Activated T-helper 2 cell treated with anti-CD3 and anti-CD28 coated beads, Interferon-gamma antibody, Interleukin-2, Interleukin-4, amounts not matched to agents 10 μg/mL and 5 μg/mL and 100 μg/mL, durations not matched to agents 14 hours and 24 hours and 36 hours (primary cell): Measurements from ENCODE around the gene NUCB1. TPM values are rescaled to one million over a fixed set of nuclear protein-coding genes. Genes with fewer than 3 reads are reported as not detected.
A peak's percentile ranks its signal among the peaks of the same experiment; 100 is the strongest.
"Not testable (repeated sequence)": the region's sequence is repeated elsewhere in the genome, so short reads cannot be mapped to it uniquely, and the experiment has no call there.

Experiments used
- DNase-seq: peaks from one replicate; pipeline ENCODE4 v3.0.0; 2021; ENCODE audit warnings: low spot score
- H3K27ac Mint-ChIP-seq: one replicate; pipeline ENCODE4 v1.8.0; 2021; ENCODE audit warnings: mixed read lengths
- H3K27me3 Mint-ChIP-seq: one replicate; pipeline ENCODE4 v1.8.0; 2021; ENCODE audit warnings: low read depth, mixed read lengths
- H3K36me3 Mint-ChIP-seq: one replicate; pipeline ENCODE4 v1.8.0; 2021; ENCODE audit warnings: low read depth, mixed read lengths
- H3K4me1 Mint-ChIP-seq: one replicate; pipeline ENCODE4 v1.8.0; 2021; ENCODE audit warnings: low read depth, mixed read lengths
- H3K4me3 Mint-ChIP-seq: one replicate; pipeline ENCODE4 v1.8.0; 2021; ENCODE audit warnings: low read depth, mild to moderate bottlenecking, moderate library complexity, mixed read lengths
- H3K9me3 Mint-ChIP-seq: one replicate; pipeline ENCODE4 v1.8.0; 2021; ENCODE audit warnings: mixed read lengths
- intact Hi-C: fragments of 100-400 bp; cut with micrococcal nuclease; formaldehyde crosslinking; loops from one replicate; pipeline ENCODE4 v1.15.1; 2023
- total RNA-seq: library from RNA; stranded (reverse); gene quantifications from 2 replicates; pipeline ENCODE4 v1.2.3, GENCODE V29; 2022

NUCB1 gene
- total RNA-seq, 1 donor from 2014 or later: 142 TPM

- intact Hi-C loops: no loop called here
- Mint-ChIP-seq H3K4me3 (no peak overlapping the region), H3K27ac (no peak overlapping the region), H3K4me1 (no peaks in the 10 kb centered on the region), H3K9me3 (no peaks in the 10 kb centered on the region), H3K27me3 (no peaks in the 10 kb centered on the region), H3K36me3 (peaks cover 49% of the 10 kb centered on the region)
- DNase-seq: no peak
These were observed 18.7 kb downstream of the NUCB1 start for GRCh38 chr19:48918801-48919247.

- intact Hi-C loops: not testable (repeated sequence)
These were observed 19.2 kb downstream of the NUCB1 start for GRCh38 chr19:48919271-48919670.

GRCh38 chr19:48920949-48921348 is 20.8 kb downstream of the NUCB1 start:
- Mint-ChIP-seq H3K27me3 (no peaks in the 10 kb centered on the region), H3K36me3 (peaks cover 36% of the 10 kb centered on the region), H3K27ac (no peak overlapping the region), H3K4me3 (no peak overlapping the region), H3K4me1 (no peaks in the 10 kb centered on the region), H3K9me3 (no peaks in the 10 kb centered on the region)
- intact Hi-C loops: no loop called here
- DNase-seq: no peak

More at GRCh38 chr19:48919271-48919670, 19.2 kb downstream of the NUCB1 start:
- not testable (repeated sequence) for H3K27ac Mint-ChIP-seq, H3K9me3 Mint-ChIP-seq, H3K27me3 Mint-ChIP-seq, H3K4me3 Mint-ChIP-seq, DNase-seq, H3K4me1 Mint-ChIP-seq
- H3K36me3 Mint-ChIP-seq: peaks cover 46% of the 10 kb centered on the region

- Mint-ChIP-seq H3K9me3 (no peaks in the 10 kb centered on the region), H3K27me3 (no peaks in the 10 kb centered on the region), H3K27ac (no peak overlapping the region), H3K4me3 (no peak overlapping the region), H3K4me1 (peaks cover 2% of the 10 kb centered on the region), H3K36me3 (peaks cover 34% of the 10 kb centered on the region)
- intact Hi-C loops: no loop called here
- DNase-seq: no peak
These were observed 21.8 kb downstream of the NUCB1 start for GRCh38 chr19:48921721-48922500.

GRCh38 chr19:48922548-48923490 is 22.7 kb downstream of the NUCB1 start:
- DNase-seq: no peak
- Mint-ChIP-seq H3K27ac (no peak overlapping the region), H3K36me3 (peaks cover 32% of the 10 kb centered on the region), H3K4me3 (no peak overlapping the region), H3K4me1 (peaks cover 4% of the 10 kb centered on the region), H3K27me3 (no peaks in the 10 kb centered on the region), H3K9me3 (no peaks in the 10 kb centered on the region)
- intact Hi-C loops: no loop called here

- Mint-ChIP-seq H3K4me1 (peaks cover 4% of the 10 kb centered on the region), H3K27me3 (no peaks in the 10 kb centered on the region), H3K36me3 (peaks cover 18% of the 10 kb centered on the region), H3K9me3 (no peaks in the 10 kb centered on the region), H3K4me3 (no peak overlapping the region), H3K27ac (no peak overlapping the region)
- DNase-seq: no peak
- intact Hi-C loops: no loop called here
These were observed 25.2 kb downstream of the NUCB1 start for GRCh38 chr19:48925240-48925843.

- peaks cover 17% of the 10 kb centered on the region for H3K36me3 Mint-ChIP-seq
- H3K4me3 Mint-ChIP-seq, H3K27me3 Mint-ChIP-seq, DNase-seq, H3K4me1 Mint-ChIP-seq, H3K27ac Mint-ChIP-seq, H3K9me3 Mint-ChIP-seq, intact Hi-C loops: not testable (repeated sequence)
These were observed 25.8 kb downstream of the NUCB1 start for GRCh38 chr19:48925890-48926289.

GRCh38 chr19:48926909-48927308 is 26.8 kb downstream of the NUCB1 start:
- H3K4me1 Mint-ChIP-seq: peaks cover 4% of the 10 kb centered on the region
- H3K27ac Mint-ChIP-seq: peak overlapping the region; percentile 12
- peaks cover 9% of the 10 kb centered on the region for H3K36me3 Mint-ChIP-seq
- H3K9me3 Mint-ChIP-seq: no peaks in the 10 kb centered on the region
- H3K27me3 Mint-ChIP-seq: no peaks in the 10 kb centered on the region
- no peak for DNase-seq
- no peak overlapping the region for H3K4me3 Mint-ChIP-seq
- intact Hi-C loops: no loop called here

- H3K4me1 Mint-ChIP-seq, H3K4me3 Mint-ChIP-seq, intact Hi-C loops, H3K9me3 Mint-ChIP-seq, H3K27ac Mint-ChIP-seq, DNase-seq, H3K27me3 Mint-ChIP-seq, H3K36me3 Mint-ChIP-seq: not testable (repeated sequence)
These were observed 27.6 kb downstream of the NUCB1 start for GRCh38 chr19:48927692-48928091.

- H3K9me3 Mint-ChIP-seq: no peaks in the 10 kb centered on the region
- H3K4me3 Mint-ChIP-seq: no peak overlapping the region
- H3K27me3 Mint-ChIP-seq: peaks cover 3% of the 10 kb centered on the region
- H3K27ac Mint-ChIP-seq: no peak overlapping the region
- no peak for DNase-seq
- peaks cover 7% of the 10 kb centered on the region for H3K4me1 Mint-ChIP-seq
- intact Hi-C loops: no loop called here
- H3K36me3 Mint-ChIP-seq: no peaks in the 10 kb centered on the region
These were observed 28.3 kb downstream of the NUCB1 start for GRCh38 chr19:48928164-48929025.

- peak; percentile 82 for DNase-seq
- intact Hi-C loops: no loop called here
- Mint-ChIP-seq H3K36me3 (no peaks in the 10 kb centered on the region), H3K4me3 (peak within 1 kb of the TSS; percentile 80), H3K9me3 (no peaks in the 10 kb centered on the region), H3K4me1 (peaks cover 9% of the 10 kb centered on the region), H3K27me3 (peaks cover 3% of the 10 kb centered on the region), H3K27ac (peak within 1 kb of the TSS; percentile 13)
These were observed 33.3 kb downstream of the NUCB1 start, which contains the start of gene DHDH for GRCh38 chr19:48933382-48933932. Gene DHDH (plus strand): TSS chr19:48933699. CDS start chr19:48933722, 23 bp downstream.

- Mint-ChIP-seq H3K9me3 (no peaks in the 10 kb centered on the region), H3K4me3 (no peak overlapping the region), H3K4me1 (peaks cover 9% of the 10 kb centered on the region), H3K27me3 (peaks cover 3% of the 10 kb centered on the region), H3K27ac (no peak overlapping the region), H3K36me3 (no peaks in the 10 kb centered on the region)
- intact Hi-C loops: no loop called here
- no peak for DNase-seq
These were observed 34.7 kb downstream of the NUCB1 start for GRCh38 chr19:48934837-48935236.
